Panc1 (cell line): Measurements from ENCODE around the gene SULT1E1. TPM values are rescaled to one million over a fixed set of nuclear protein-coding genes. Genes with fewer than 3 reads are reported as not detected.

Source experiments
- ATAC-seq: fragments of 200-7000 bp; cut with Tn5 transposase; 2 replicates; pipeline ENCODE4 v1.9.1; 2020; ENCODE audit warnings: mild to moderate bottlenecking, moderate library complexity
- BruUV-seq: library from RNA; stranded (reverse); fragments of 400-500 nt; replicated peaks from 2 replicates; lab custom pipeline; 2021; lab: Mats Ljungman, UMichigan
- CTCF ChIA-PET: fragments of 300-600 bp; sonication (Branson Sonifier 250); formaldehyde crosslinking; loops from one replicate; lab custom pipeline; 2022; ENCODE audit warnings: antibody characterized with exemption; lab: Charles Lee
- POLR2A ChIA-PET: fragments of 300-600 bp; sonication (Branson Sonifier 250); formaldehyde crosslinking; loops from one replicate; lab custom pipeline; 2022; ENCODE audit warnings: antibody characterized with exemption; lab: Charles Lee
- DNase-seq: peaks from one replicate; pipeline ENCODE4 v3.0.0-alpha.2; 2010; ENCODE audit warnings: low read depth, low spot score
- H3K27ac ChIP-seq: 2 replicates; pipeline ENCODE4 v1.5.1; 2011; ENCODE audit warnings: mild to moderate bottlenecking, low read length, inconsistent platforms
- H3K27me3 ChIP-seq: fragments of 200-500 bp; sonication (Bioruptor generic); 2 replicates; pipeline ENCODE4 v1.6.0; 2014; ENCODE audit warnings: low read length, inconsistent platforms; ENCODE audit not compliant: control insufficient read depth, insufficient read depth
- H3K36me3 ChIP-seq: fragments of 200-500 bp; sonication (Bioruptor generic); 2 replicates; pipeline ENCODE4 v1.5.1; 2014; ENCODE audit warnings: inconsistent platforms, mild to moderate bottlenecking, low read length, moderate library complexity; ENCODE audit not compliant: control insufficient read depth, insufficient read depth
- H3K4me1 ChIP-seq: 2 replicates; pipeline ENCODE4 v1.5.1; 2011; ENCODE audit warnings: inconsistent platforms, mild to moderate bottlenecking, low read length, moderate library complexity; ENCODE audit not compliant: control insufficient read depth, insufficient read depth
- H3K4me3 ChIP-seq, 2 experiments: 2 replicates each; pipeline ENCODE4 v1.5.1; 2011 to 2012; ENCODE audit warnings: low read depth in 2 of 2, low read length in 2 of 2, mild to moderate bottlenecking in 2 of 2, inconsistent platforms in 1 of 2, moderate library complexity in 1 of 2
- H3K9me3 ChIP-seq: fragments of 200-500 bp; sonication (Bioruptor generic); 2 replicates; pipeline ENCODE4 v1.5.1; 2014; ENCODE audit warnings: low read depth, mild to moderate bottlenecking, inconsistent platforms, low read length, moderate library complexity; ENCODE audit not compliant: control insufficient read depth, insufficient read depth
- POLR2AphosphoS5 ChIP-seq: IDR thresholded peaks from 2 replicates; pipeline ENCODE4 v1.6.1; 2012; ENCODE audit warnings: mild to moderate bottlenecking, low read depth, low read length, moderate library complexity
- REST ChIP-seq, 2 experiments: IDR thresholded peaks; 2 replicates each; pipeline ENCODE4 v1.6.1; 2011 to 2012; ENCODE audit warnings: low read depth in 2 of 2, control low read depth in 1 of 2, low read length in 1 of 2, mild to moderate bottlenecking in 1 of 2, moderate library complexity in 1 of 2; ENCODE audit not compliant: insufficient read depth in 1 of 2
- SIN3A ChIP-seq: IDR thresholded peaks from 2 replicates; pipeline ENCODE4 v1.6.1; 2012; ENCODE audit warnings: low read depth, mild to moderate bottlenecking, low read length, moderate library complexity, borderline replicate concordance; ENCODE audit not compliant: insufficient read depth
- TCF7L2 ChIP-seq: IDR thresholded peaks from 2 replicates; pipeline ENCODE4 v1.6.1; 2011; ENCODE audit warnings: mild to moderate bottlenecking, low read depth, low read length, inconsistent platforms
- in situ Hi-C: cut with HindIII; loops from 2 replicates; pipeline ENCODE4 v1.10.0; 2016; ENCODE audit warnings: low sequenced_read_pairs, low pct_unique_long_range_greater_than_20kb
- intact Hi-C: fragments of 100-400 bp; cut with micrococcal nuclease; formaldehyde crosslinking; loops from one replicate; pipeline ENCODE4 v1.10.0; 2022; ENCODE audit not compliant: unreplicated experiment
- total RNA-seq: library from RNA; stranded (reverse); gene quantifications from one replicate; pipeline ENCODE4 v1.2.1, GENCODE V29; 2021; ENCODE audit not compliant: unreplicated experiment
- TF ChIP-seq, protein P1 (sequence below): fragments of 450-650 bp; IDR thresholded peaks from 2 replicates; pipeline ENCODE4 v1.5.1; 2017; ENCODE audit warnings: mild to moderate bottlenecking

Gene SULT1E1
- total RNA-seq, 1 experiment from 2014 or later: not detected

GRCh38 chr4:69822198-69822597 lies 37.7 kb downstream of the SULT1E1 start:
- POLR2A ChIA-PET: no interaction called here
- H3K27me3 ChIP-seq: no peaks in the 10 kb centered on the region
- H3K4me1 ChIP-seq: no peaks in the 10 kb centered on the region
- DNase-seq (no peak), ATAC-seq (no peak)
- H3K9me3 ChIP-seq: no peaks in the 10 kb centered on the region
- H3K27ac ChIP-seq: no peak overlapping the region
- no peak overlapping the region for H3K4me3 ChIP-seq
- TF ChIP-seq SIN3A: no peak
- TF ChIP-seq, protein P1, sequence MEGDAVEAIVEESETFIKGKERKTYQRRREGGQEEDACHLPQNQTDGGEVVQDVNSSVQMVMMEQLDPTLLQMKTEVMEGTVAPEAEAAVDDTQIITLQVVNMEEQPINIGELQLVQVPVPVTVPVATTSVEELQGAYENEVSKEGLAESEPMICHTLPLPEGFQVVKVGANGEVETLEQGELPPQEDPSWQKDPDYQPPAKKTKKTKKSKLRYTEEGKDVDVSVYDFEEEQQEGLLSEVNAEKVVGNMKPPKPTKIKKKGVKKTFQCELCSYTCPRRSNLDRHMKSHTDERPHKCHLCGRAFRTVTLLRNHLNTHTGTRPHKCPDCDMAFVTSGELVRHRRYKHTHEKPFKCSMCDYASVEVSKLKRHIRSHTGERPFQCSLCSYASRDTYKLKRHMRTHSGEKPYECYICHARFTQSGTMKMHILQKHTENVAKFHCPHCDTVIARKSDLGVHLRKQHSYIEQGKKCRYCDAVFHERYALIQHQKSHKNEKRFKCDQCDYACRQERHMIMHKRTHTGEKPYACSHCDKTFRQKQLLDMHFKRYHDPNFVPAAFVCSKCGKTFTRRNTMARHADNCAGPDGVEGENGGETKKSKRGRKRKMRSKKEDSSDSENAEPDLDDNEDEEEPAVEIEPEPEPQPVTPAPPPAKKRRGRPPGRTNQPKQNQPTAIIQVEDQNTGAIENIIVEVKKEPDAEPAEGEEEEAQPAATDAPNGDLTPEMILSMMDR: no peak
- no peak for TF ChIP-seq TCF7L2
- TF ChIP-seq POLR2AphosphoS5: no peak
- no peak for TF ChIP-seq REST (IDR thresholded peaks at IDR 0.05; ENCODE audit: insufficient read depth in 1 of 2, low read depth in 2 of 2, low read length in 1 of 2)
- CTCF ChIA-PET: no interaction called here
- H3K36me3 ChIP-seq: no peaks in the 10 kb centered on the region
- intact Hi-C loops (no loop called here), in situ Hi-C loops (no loop called here)
- BruUV-seq: no TSS peak

- H3K4me1 ChIP-seq: no peaks in the 10 kb centered on the region
- BruUV-seq: no TSS peak
- H3K27ac ChIP-seq: no peak overlapping the region
- ATAC-seq: no peak
- H3K27me3 ChIP-seq: no peaks in the 10 kb centered on the region
- intact Hi-C loops (no loop called here), in situ Hi-C loops (no loop called here)
- CTCF ChIA-PET: no interaction called here
- no peak overlapping the region for H3K4me3 ChIP-seq
- H3K36me3 ChIP-seq: no peaks in the 10 kb centered on the region
- DNase-seq: no peak
- no peak for TF ChIP-seq SIN3A
- TF ChIP-seq REST (IDR thresholded peaks at IDR 0.05; ENCODE audit: insufficient read depth in 1 of 2, low read depth in 2 of 2, low read length in 1 of 2): no peak
- TF ChIP-seq POLR2AphosphoS5: no peak
- no peak for TF ChIP-seq TCF7L2
- TF ChIP-seq, protein P1: no peak
- POLR2A ChIA-PET: no interaction called here
- H3K9me3 ChIP-seq: no peaks in the 10 kb centered on the region
These were observed 41.8 kb downstream of the SULT1E1 start for GRCh38 chr4:69818060-69818639.
